HepG2 (cell line): ENCODE results near the gene PRMT5.

ENCODE experiments used
- AHDC1 ChIP-seq: sonication (generic); formaldehyde crosslinking; IDR thresholded peaks from 2 replicates; pipeline ENCODE4 v1.5.1; 2020; ENCODE audit warnings: mild to moderate bottlenecking, missing genetic modification reagents, borderline replicate concordance
- CBX1 ChIP-seq: IDR thresholded peaks from one replicate; pipeline ENCODE4 v1.6.1; 2016; ENCODE audit warnings: antibody characterized with exemption, low read depth
- CTCF ChIP-seq: sonication (generic); formaldehyde crosslinking; IDR thresholded peaks from 2 replicates; pipeline ENCODE4 v1.5.0; 2020; ENCODE audit warnings: mild to moderate bottlenecking, missing genetic modification reagents, moderate library complexity
- EZH2 ChIP-seq: conservative IDR thresholded peaks from 2 replicates; pipeline ENCODE4 v1.6.1; 2012; ENCODE audit warnings: mild to moderate bottlenecking, low read depth, low read length, moderate library complexity
- HES4 ChIP-seq: sonication (generic); formaldehyde crosslinking; IDR thresholded peaks from 2 replicates; pipeline ENCODE4 v1.9.0; 2021; ENCODE audit warnings: mild to moderate bottlenecking, missing genetic modification reagents, borderline replicate concordance
- HOXA7 ChIP-seq: sonication (generic); formaldehyde crosslinking; IDR thresholded peaks from 2 replicates; pipeline ENCODE4 v1.8.1; 2022; ENCODE audit warnings: mild to moderate bottlenecking, missing genetic modification reagents, moderate library complexity
- POLR2A ChIP-seq, 2 experiments: IDR thresholded peaks; 2 replicates each; pipeline ENCODE4 v1.6.1; 2011; ENCODE audit warnings: low read depth in 2 of 2, low read length in 2 of 2, mild to moderate bottlenecking in 1 of 2, moderate library complexity in 1 of 2; ENCODE audit not compliant: insufficient read depth in 1 of 2
- RELA ChIP-seq: sonication (generic); formaldehyde crosslinking; IDR thresholded peaks from 2 replicates; pipeline ENCODE4 v1.4.0; 2020; ENCODE audit warnings: missing genetic modification reagents
- SUZ12 ChIP-seq: fragments of 150-350 bp; IDR thresholded peaks from 2 replicates; pipeline ENCODE4 v1.6.1; 2014; ENCODE audit warnings: low read depth, low read length
- ZBTB7A ChIP-seq: sonication (generic); formaldehyde crosslinking; IDR thresholded peaks from 2 replicates; pipeline ENCODE4 v1.8.0; 2022; ENCODE audit warnings: mild to moderate bottlenecking, missing genetic modification reagents
- ZUFSP ChIP-seq: sonication (generic); formaldehyde crosslinking; IDR thresholded peaks from 2 replicates; pipeline ENCODE4 v1.9.0; 2021; ENCODE audit warnings: missing genetic modification reagents, mild to moderate bottlenecking, borderline replicate concordance

- TF ChIP-seq HES4 (CRISPR knock-in tag) = no peak
- no peak for TF ChIP-seq HOXA7 (CRISPR knock-in tag)
- no peak for TF ChIP-seq POLR2A (IDR thresholded peaks at IDR 0.05; ENCODE audit: insufficient read depth in 1 of 2, low read depth in 2 of 2, low read length in 2 of 2)
- TF ChIP-seq EZH2 = no peak
- TF ChIP-seq ZUFSP (CRISPR knock-in tag) = no peak
- no peak for TF ChIP-seq CBX1
- TF ChIP-seq SUZ12 = no peak
- TF ChIP-seq ZBTB7A (CRISPR knock-in tag) = no peak
- TF ChIP-seq RELA (CRISPR knock-in tag) = no peak
- TF ChIP-seq CTCF = no peak
- TF ChIP-seq AHDC1 (CRISPR knock-in tag) = no peak
Observed at GRCh38 chr14:22910916-22911315, 18.3 kb downstream of the PRMT5 start.
